ENCODE data around the gene XAGE5.
"Not testable (repeated sequence)": the region's sequence is repeated elsewhere in the genome, so short reads cannot be mapped to it uniquely, and the experiment has no call there.

Gene XAGE5, protein sequence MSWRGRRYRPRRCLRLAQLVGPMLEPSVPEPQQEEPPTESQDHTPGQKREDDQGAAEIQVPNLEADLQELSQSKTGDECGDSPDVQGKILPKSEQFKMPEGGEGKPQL

DNA sequence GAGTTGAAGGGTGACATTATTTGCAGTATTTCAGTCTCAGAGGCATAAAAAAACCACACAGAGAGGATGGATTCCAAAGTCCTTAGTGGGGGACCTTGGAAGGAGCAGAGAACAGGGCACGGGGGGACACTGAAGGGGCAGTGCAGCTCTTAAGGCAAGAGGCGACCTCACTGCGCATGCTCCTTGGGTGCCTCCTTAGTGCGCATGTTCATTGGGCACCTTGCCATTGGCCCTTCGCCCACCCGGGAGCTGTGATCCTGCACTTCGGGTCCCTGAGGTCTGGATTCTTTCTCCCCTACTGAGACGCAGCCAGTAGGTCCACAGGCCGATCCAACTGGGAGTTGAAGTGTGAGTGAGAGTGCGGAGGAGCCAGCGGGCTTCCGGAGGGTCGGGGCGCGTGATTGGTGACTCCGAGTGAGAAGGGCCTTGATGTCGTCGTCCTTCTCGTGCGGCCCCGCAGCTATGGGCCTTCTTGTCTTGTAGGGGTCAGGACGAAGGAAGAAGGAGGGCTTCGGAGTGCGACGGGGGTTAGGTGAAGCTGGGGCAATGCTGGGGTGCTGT is at the start of gene XAGE5:
TSS of gene XAGE5 (plus strand) at position 223 of the 561 bp plus-strand sequence. CDS start 1,280 bp downstream, outside the sequence.
- no peak for DNase-seq

- not testable (repeated sequence) for DNase-seq
These were observed 45.1 kb upstream of the XAGE5 start for GRCh38 chrX:52765983-52766382.

DNA sequence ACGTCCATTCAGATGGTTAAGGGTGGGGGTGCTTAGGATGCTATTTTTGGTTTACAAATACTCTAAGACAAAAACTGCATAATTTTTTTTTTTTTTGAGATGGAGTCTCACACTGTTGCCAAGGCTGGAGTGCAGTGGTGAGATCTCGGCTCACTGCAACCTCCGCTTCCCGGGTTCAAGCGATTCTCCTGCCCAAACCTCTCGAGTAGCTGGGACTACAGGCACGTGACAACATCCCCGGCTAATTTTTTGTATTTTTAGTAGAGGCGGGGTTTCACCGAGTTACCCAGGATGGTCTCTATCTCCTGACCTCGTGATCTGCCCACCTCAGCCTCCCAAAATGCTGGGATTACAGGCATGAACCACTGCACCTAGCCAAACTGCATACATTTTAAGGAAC is 37.6 kb upstream of the XAGE5 start:
- DNase-seq = not testable (repeated sequence)

DNA sequence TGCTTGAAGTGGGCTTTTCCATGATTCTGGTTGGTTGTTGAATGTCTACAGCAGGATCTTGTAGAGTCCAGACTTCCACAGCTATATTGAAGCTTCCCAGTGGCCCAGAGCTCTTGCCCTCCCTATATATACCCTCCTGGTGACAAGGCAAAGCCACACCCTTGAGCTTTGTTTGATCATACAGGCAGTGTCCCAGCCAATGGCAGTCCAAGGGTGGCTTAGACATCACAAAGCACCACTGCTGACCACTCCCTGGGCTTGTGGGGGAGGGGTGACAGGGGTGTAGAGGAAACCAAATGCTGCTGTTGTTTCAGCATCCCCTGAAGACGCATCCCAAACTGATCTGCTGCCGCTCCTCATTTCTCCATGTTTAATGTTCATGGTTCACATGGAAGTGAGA is 13.8 kb upstream of the XAGE5 start, which contains the start of gene SPANXN5:
TSS of gene SPANXN5 (minus strand) at position 101 of the 400 bp plus-strand sequence. CDS start at position 22, 79 bp downstream.
- DNase-seq = not testable (repeated sequence)

DNA sequence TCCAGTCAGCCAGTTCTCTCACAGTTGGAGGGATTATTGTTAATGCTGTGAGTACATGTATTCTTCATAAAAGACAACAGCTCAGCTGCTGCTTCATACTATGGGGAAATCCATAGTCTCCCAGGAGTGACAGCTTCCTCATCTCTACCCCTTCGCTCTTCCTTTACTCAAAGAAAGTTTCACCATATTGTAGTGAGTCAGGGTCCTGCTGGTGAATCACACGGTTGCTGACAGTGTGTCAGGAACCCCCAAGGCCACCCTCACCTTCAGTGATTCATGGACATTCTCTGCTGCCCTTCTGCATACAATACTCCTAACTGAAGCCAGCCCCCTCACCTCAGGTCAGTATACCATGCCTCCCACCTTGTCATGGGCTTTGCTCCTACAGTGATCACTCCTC is 6.2 kb upstream of the XAGE5 start:
- not testable (repeated sequence) for DNase-seq

- DNase-seq = no peak
These were observed 8.7 kb downstream of the XAGE5 start for GRCh38 chrX:52819788-52820187.

GRCh38 chrX:52821079-52821760 is 10.1 kb downstream of the XAGE5 start:
- DNase-seq = no peak

GRCh38 chrX:52824608-52825007 is 13.5 kb downstream of the XAGE5 start:
- DNase-seq = no peak

GRCh38 chrX:52830551-52830950 is 19.5 kb downstream of the XAGE5 start:
- DNase-seq = no peak

- DNase-seq = no peak
These were observed 28.1 kb downstream of the XAGE5 start for GRCh38 chrX:52839137-52839536.

- not testable (repeated sequence) for DNase-seq
These were observed 32.5 kb downstream of the XAGE5 start for GRCh38 chrX:52843619-52844018.

DNA sequence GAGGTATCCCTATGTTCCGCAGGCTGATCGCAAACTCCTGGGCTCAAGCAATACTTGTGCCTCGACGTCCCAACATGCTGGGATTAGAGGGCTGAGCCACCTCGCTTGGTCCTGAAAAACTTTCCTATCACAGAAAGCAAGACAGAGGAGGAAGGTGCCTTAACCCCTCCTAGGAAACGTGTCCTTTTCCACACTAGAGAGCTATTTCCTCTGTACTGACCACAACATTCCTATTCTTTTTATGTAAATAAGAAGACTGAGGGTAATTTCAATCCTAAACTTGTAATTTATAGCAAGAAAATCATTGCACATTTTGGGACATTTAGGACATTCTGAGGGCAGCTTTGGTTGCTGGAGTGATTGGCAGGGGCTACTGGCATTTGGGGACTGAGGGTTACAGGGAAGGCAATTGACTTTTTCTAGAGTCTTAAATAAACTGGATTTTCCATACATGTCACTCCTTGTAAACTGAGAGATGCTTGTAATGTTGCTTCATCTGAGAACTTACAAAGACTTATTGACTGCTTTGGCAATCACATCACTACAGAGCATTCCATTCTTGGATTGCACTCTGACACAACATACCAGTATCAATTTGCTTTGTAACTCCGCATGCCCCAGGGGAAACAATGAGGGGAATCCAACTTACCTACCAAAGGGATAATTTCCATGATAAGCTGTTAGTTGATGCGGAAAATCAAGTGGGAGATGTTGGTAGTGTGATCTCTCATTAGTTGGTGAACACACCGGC is 41.2 kb downstream of the XAGE5 start:
- no peak for DNase-seq

DNA sequence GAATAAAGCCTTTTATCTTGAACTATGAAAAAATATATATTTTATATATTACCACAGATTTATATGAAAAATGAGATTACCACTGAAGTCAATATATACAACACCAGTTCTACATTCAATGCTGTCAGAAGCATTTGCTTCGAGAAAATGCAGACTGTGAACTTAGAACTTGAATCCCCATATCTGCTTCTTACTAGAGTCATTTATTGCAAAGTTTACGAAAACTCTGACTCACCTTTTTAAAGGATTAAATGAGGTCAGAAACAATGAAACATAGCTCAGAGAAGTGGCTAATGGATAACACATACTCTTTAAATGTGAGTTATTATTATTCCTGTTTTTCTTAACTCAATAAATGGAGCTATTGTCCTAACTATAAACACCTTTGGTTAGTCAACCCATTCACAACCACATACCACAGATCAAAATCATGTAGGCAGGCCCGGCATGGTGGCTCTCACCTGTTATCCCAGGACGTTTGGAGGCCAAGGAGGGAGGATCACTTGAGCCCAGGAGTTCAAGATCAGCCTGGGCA is 46.0 kb downstream of the XAGE5 start:
- not testable (repeated sequence) for DNase-seq

DNA sequence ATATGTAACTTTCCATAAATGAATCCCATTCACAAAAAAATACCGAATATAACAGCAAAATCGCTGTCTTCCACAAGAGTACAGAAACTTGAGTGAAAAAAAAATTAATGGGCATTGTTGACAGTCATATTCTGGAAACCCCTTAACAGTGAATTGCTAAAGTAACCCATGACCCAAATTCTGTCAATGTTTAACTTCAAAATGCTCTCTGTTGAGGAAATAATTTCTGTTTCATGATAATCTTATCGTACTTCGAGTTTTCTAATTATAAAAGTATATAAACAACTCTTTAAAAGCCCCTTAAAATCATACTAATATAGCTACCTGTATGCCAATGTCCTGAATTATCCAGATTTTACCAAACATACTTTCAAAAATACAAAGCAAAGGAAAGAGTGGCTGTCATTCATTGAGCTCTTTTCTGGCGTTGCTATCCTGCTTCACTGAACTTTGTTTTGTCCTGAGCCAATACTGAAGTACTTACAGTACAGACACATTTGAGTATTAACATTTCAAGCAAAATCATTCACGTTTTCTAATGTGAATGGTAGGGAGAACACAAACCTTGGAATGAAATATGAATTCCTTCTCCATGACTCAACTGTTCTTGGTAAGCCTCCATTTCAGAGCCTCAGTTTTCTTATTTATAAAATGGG is 54.4 kb downstream of the XAGE5 start:
- no peak for DNase-seq
